ENCODE measurements around the gene PAPPA.

PAPPA gene

GRCh38 chr9:116276196-116276493, 122.6 kb downstream of the PAPPA start:
- Histone ChIP-seq H3K4me3 (ENCODE audit: low read length) (no peak overlapping the region), H3K9me3 (ENCODE audit: insufficient read depth, low read length) (no peaks in the 10 kb centered on the region), H2AFZ (ENCODE audit: low read depth, low read length) (no peak overlapping the region), H3K79me2 (ENCODE audit: low read length) (no peaks in the 10 kb centered on the region), H3K27ac (ENCODE audit: low read length) (no peak overlapping the region), H3K4me1 (ENCODE audit: low read length) (no peaks in the 10 kb centered on the region), H3K27me3 (ENCODE audit: low read depth, low read length) (peaks cover 24% of the 10 kb centered on the region; the same call in 1 of the 2 replicates), H3K36me3 (replicated peaks; ENCODE audit: low read depth, low read length) (no peaks in the 10 kb centered on the region), H4K20me1 (ENCODE audit: insufficient read depth, low read length) (no peaks in the 10 kb centered on the region), H3K9ac (ENCODE audit: low read length) (no peak overlapping the region), H3K4me2 (ENCODE audit: low read length) (no peak overlapping the region)
- no peak for TF ChIP-seq CTCF (IDR thresholded peaks at IDR 0.05; ENCODE audit: low read depth, low read length)
- no peak for TF ChIP-seq EZH2phosphoT487 (IDR thresholded peaks at IDR 0.05; ENCODE audit: low read depth)

GRCh38 chr9:116276651-116277121, 123.1 kb downstream of the PAPPA start:
- Histone ChIP-seq H3K4me3 (ENCODE audit: low read length) (no peak overlapping the region), H3K36me3 (replicated peaks; ENCODE audit: low read depth, low read length) (no peaks in the 10 kb centered on the region), H2AFZ (ENCODE audit: low read depth, low read length) (no peak overlapping the region), H3K27me3 (ENCODE audit: low read depth, low read length) (peaks cover 20% of the 10 kb centered on the region; the same call in 1 of the 2 replicates), H4K20me1 (ENCODE audit: insufficient read depth, low read length) (no peaks in the 10 kb centered on the region), H3K9me3 (ENCODE audit: insufficient read depth, low read length) (no peaks in the 10 kb centered on the region), H3K4me2 (ENCODE audit: low read length) (no peak overlapping the region), H3K9ac (ENCODE audit: low read length) (no peak overlapping the region), H3K27ac (ENCODE audit: low read length) (no peak overlapping the region), H3K79me2 (ENCODE audit: low read length) (no peaks in the 10 kb centered on the region), H3K4me1 (ENCODE audit: low read length) (no peaks in the 10 kb centered on the region)
- TF ChIP-seq CTCF (IDR thresholded peaks at IDR 0.05; ENCODE audit: low read depth, low read length), result no peak
- no peak for TF ChIP-seq EZH2phosphoT487 (IDR thresholded peaks at IDR 0.05; ENCODE audit: low read depth)

DNA sequence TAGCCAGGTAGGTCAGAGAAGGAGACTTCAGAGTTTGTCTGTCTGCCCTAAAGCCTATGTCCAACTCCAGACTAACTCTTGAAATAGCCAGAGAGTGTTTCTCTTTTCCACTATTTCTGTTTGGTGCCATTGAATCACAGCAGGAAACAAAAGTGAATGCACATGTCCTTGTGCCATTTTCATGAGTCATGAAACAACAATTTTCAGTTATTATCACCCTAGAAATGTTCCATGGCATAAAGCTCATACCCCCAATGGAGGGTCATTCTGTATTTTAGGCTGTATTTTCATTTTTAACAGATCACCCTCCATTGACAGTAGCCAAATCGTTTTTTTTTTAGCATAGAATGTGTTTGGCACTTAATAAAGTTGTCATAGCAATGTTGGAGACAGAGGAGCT, 124.7 kb downstream of the PAPPA start:
- no peak for TF ChIP-seq EZH2phosphoT487 (IDR thresholded peaks at IDR 0.05; ENCODE audit: low read depth)
- no peaks in the 10 kb centered on the region for H3K4me1 ChIP-seq (ENCODE audit: low read length)
- no peaks in the 10 kb centered on the region for H3K9me3 ChIP-seq (ENCODE audit: insufficient read depth, low read length)
- peaks cover 15% of the 10 kb centered on the region; the same call in 1 of the 2 replicates for H3K27me3 ChIP-seq (ENCODE audit: low read depth, low read length)
- no peak overlapping the region for H3K9ac ChIP-seq (ENCODE audit: low read length)
- H3K36me3 ChIP-seq (replicated peaks; ENCODE audit: low read depth, low read length), result no peaks in the 10 kb centered on the region
- no peak overlapping the region for H3K4me2 ChIP-seq (ENCODE audit: low read length)
- H2AFZ ChIP-seq (ENCODE audit: low read depth, low read length), result no peak overlapping the region
- H3K79me2 ChIP-seq (ENCODE audit: low read length), result no peaks in the 10 kb centered on the region
- H3K4me3 ChIP-seq (ENCODE audit: low read length), result no peak overlapping the region
- no peak overlapping the region for H3K27ac ChIP-seq (ENCODE audit: low read length)
- H4K20me1 ChIP-seq (ENCODE audit: insufficient read depth, low read length), result no peaks in the 10 kb centered on the region

DNA sequence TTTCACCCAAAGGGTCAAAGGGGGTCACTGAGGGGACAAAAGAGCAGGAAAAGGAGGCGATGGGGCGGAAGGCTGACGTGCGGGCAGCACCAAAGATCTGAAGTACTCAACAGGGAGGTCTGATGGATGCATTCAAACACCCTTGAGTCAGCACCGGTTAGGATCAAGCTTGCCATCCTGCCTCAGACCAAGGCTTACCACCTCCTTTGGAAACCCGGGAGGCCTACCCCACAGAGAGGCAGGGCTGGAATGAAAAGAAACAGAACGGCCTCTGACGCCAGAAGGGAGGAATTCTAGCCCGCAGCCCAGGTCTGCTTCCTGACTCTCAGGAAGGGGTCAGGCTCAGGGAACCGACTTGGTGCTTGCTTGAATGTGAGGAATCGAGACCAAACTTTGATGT, 125.6 kb downstream of the PAPPA start:
- H4K20me1 ChIP-seq (ENCODE audit: insufficient read depth, low read length), result no peaks in the 10 kb centered on the region
- no peak overlapping the region for H2AFZ ChIP-seq (ENCODE audit: low read depth, low read length)
- H3K9me3 ChIP-seq (ENCODE audit: insufficient read depth, low read length), result no peaks in the 10 kb centered on the region
- TF ChIP-seq EZH2phosphoT487 (IDR thresholded peaks at IDR 0.05; ENCODE audit: low read depth) (no peak), CTCF (IDR thresholded peaks at IDR 0.05; ENCODE audit: low read depth, low read length) (no peak)
- H3K79me2 ChIP-seq (ENCODE audit: low read length), result no peaks in the 10 kb centered on the region
- H3K27ac ChIP-seq (ENCODE audit: low read length), result no peak overlapping the region
- no peaks in the 10 kb centered on the region for H3K36me3 ChIP-seq (replicated peaks; ENCODE audit: low read depth, low read length)
- no peaks in the 10 kb centered on the region for H3K4me1 ChIP-seq (ENCODE audit: low read length)
- H3K9ac ChIP-seq (ENCODE audit: low read length), result no peak overlapping the region
- no peak overlapping the region for H3K4me2 ChIP-seq (ENCODE audit: low read length)
- peaks cover 13% of the 10 kb centered on the region; the same call in 1 of the 2 replicates for H3K27me3 ChIP-seq (ENCODE audit: low read depth, low read length)
- no peak overlapping the region for H3K4me3 ChIP-seq (ENCODE audit: low read length)

DNA sequence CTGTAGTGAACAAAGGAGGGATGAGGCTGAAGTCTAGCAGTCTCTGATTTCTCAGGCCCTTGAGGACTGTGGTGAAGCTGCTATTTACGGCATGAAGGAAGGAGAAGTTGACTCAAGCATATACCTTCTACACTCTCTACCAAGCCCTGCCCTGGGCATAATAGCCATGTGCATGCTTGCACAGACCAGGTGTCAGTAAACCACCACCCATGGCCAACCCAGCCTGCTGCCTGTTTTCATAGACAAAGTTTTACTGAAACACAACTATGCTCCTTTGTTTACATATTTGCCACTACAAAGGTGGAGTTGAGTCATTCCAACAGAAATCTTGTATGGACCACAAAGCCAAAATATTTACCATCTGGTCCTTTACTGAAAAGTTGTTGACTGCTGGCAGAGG, 126.9 kb downstream of the PAPPA start:
- H3K9ac ChIP-seq (ENCODE audit: low read length), result no peak overlapping the region
- H3K27ac ChIP-seq (ENCODE audit: low read length), result no peak overlapping the region
- TF ChIP-seq CTCF (IDR thresholded peaks at IDR 0.05; ENCODE audit: low read depth, low read length) (no peak), EZH2phosphoT487 (IDR thresholded peaks at IDR 0.05; ENCODE audit: low read depth) (no peak)
- no peaks in the 10 kb centered on the region for H3K79me2 ChIP-seq (ENCODE audit: low read length)
- no peak overlapping the region for H3K4me2 ChIP-seq (ENCODE audit: low read length)
- no peaks in the 10 kb centered on the region for H3K9me3 ChIP-seq (ENCODE audit: insufficient read depth, low read length)
- H3K36me3 ChIP-seq (replicated peaks; ENCODE audit: low read depth, low read length), result no peaks in the 10 kb centered on the region
- H3K27me3 ChIP-seq (ENCODE audit: low read depth, low read length), result peaks cover 6% of the 10 kb centered on the region; the same call in 1 of the 2 replicates
- H2AFZ ChIP-seq (ENCODE audit: low read depth, low read length), result no peak overlapping the region
- no peak overlapping the region for H3K4me3 ChIP-seq (ENCODE audit: low read length)
- no peaks in the 10 kb centered on the region for H4K20me1 ChIP-seq (ENCODE audit: insufficient read depth, low read length)
- H3K4me1 ChIP-seq (ENCODE audit: low read length), result no peaks in the 10 kb centered on the region
